DOHH2 (cell line): ENCODE data around the gene NRCAM.

Experiments used
- EZH2phosphoT487 ChIP-seq: fragments of 200-600 bp; sonication (generic); IDR thresholded peaks from 2 replicates; pipeline ENCODE4 v1.6.1; 2017; ENCODE audit warnings: borderline replicate concordance, mild to moderate bottlenecking, antibody characterized with exemption, low read length, moderate library complexity, mixed read lengths
- TF ChIP-seq, protein P1 (sequence below): fragments of 200-600 bp; sonication (generic); IDR thresholded peaks from one replicate; pipeline ENCODE4 v1.5.1; 2014; ENCODE audit warnings: antibody characterized with exemption, mild to moderate bottlenecking, low read depth, low read length; ENCODE audit not compliant: poor library complexity, severe bottlenecking

- TF ChIP-seq, protein P1, sequence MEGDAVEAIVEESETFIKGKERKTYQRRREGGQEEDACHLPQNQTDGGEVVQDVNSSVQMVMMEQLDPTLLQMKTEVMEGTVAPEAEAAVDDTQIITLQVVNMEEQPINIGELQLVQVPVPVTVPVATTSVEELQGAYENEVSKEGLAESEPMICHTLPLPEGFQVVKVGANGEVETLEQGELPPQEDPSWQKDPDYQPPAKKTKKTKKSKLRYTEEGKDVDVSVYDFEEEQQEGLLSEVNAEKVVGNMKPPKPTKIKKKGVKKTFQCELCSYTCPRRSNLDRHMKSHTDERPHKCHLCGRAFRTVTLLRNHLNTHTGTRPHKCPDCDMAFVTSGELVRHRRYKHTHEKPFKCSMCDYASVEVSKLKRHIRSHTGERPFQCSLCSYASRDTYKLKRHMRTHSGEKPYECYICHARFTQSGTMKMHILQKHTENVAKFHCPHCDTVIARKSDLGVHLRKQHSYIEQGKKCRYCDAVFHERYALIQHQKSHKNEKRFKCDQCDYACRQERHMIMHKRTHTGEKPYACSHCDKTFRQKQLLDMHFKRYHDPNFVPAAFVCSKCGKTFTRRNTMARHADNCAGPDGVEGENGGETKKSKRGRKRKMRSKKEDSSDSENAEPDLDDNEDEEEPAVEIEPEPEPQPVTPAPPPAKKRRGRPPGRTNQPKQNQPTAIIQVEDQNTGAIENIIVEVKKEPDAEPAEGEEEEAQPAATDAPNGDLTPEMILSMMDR = no peak
- no peak for TF ChIP-seq EZH2phosphoT487
These were observed 73.3 kb downstream of the NRCAM start for GRCh38 chr7:108382932-108383331.
